Amygdala (tissue), 56 donors: Measurements from ENCODE around the gene EYA2.

ENCODE experiments used
- DNase-seq, 56 donors: peaks; one replicate each; lab custom pipeline; 2025; lab: John Stamatoyannopoulos, UW

Gene EYA2

DNA sequence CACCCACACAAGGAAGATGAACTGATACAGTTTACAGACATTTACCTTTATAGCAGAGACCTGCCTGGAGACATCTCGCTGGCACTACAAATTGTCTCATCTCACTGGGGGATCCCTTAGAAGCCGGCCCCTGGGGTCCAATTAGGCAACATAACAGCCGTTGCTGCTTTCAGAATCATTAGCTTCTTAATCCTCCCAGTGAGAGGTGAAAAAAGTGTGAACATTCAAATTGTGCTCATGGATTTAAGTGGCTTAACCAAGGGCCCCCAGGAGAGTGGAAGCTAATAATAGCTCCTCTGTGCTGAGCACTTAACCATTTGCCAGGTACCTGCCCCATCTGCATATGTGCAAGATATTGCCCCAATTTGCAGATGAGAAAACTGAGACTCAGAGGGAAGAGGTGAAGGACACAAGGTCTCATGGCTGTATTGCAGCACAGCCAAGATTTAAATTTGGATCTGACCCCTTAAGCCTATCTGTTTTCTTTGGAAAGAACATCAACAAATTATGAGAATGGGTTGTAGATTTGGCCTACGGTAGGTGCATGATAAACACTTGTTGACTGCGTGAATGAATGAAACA, 101.0 kb downstream of the EYA2 start:
- no peak for DNase-seq

DNA sequence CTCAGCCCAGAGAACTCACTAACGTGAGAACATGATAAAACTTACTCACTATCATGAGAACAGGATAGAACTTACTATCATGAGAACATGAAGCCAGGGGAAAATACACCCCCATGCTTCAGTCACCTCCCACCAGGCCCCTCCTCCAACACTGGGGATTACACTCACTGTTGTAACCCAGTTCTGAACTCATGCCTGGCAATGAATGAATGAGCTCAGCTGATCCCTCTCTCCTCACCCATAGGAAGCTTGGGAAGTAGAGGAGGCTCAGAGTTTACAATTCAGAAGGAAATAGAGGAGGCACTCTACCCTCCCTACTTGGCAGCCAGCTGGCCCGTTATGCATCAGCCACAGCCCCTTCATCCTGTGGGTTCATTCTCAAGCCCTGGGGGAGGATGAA, 102.5 kb downstream of the EYA2 start:
- no peak for DNase-seq

DNA sequence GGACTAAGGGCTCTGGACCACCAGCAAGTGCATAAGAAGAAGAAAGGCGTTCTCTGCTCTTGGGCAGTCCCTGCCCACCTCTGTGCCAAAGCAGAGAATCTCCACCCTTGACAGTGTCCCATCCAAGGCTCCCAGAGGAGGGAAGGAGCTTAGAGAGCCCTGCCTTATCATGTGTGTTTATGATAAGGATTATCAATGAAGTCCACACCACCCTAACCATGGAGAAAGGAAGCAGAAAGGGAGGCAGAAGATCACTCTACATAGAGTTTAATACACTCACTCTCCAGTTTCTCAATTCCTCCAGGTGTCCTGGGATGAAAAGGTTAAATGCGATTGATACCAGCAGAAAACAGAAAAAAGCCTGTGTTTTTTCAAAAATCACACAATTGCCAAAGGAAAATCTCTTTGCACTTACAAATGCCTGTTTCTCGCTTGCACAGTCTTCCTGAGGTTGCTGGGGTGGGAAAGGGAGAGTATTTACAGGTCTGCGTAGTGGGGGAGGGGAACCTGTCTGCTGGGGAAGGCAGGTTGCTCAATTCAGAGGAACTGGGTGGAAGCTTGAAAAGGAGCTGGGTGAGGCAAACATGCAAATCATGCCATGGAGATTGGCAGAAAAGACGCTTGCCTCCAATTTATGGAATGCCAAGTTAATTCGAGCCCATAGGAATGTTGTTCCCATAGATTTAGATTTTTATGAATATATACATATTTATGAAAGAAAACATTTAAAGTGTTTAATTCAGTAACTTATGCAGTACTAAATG, 104.0 kb downstream of the EYA2 start:
- DNase-seq: no peak

DNA sequence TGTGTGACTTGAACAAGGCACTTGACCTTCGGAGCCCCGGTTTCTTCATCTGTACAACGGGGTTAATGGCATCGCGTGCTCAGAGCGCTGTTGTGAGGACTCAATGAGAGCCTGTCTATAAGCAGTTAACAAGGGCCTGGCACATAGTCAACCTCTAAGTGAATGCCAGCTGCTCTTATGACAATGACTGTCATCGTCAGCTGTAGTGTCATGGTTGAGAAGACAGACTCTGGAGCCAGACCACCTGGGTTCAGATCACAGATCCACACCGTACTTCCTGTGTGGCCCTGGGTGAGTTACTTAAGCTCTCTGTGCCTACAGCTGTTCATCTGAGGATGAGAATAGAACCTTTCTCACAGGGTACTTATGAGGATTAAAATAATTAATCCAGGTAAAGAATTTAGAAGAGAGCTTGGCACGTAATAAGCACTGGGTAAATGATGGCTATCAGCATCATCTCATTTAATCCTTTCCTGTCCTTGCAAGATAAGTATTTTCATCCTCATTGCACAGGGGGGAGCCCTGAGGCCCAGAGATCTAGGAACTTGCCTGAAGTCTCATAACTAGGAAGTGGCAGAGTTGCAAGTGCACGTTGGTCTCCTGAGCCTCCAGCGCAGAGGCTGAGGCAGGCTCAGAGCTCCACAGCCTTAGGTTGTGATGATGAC, 105.3 kb downstream of the EYA2 start:
- DNase-seq: no peak

DNA sequence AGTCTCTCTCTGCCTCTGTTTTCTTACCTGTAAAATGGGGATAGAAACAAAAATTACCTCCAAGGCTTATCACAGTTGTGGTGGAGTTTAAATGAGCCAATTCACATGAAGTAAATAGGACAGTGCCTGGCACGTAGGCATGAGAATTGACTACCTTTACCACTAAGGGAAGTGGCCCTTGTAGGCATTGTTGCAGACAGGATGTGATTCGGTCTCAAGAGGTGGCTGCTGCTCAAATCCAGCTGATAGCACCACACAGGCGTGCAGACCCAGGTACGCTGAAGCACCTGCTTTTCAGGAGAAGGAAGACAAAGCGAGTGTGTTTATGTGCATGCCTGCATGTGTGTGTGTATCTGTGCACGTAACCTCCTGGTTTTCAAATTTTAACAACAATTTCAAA, 108.6 kb downstream of the EYA2 start:
- DNase-seq: no peak

DNA sequence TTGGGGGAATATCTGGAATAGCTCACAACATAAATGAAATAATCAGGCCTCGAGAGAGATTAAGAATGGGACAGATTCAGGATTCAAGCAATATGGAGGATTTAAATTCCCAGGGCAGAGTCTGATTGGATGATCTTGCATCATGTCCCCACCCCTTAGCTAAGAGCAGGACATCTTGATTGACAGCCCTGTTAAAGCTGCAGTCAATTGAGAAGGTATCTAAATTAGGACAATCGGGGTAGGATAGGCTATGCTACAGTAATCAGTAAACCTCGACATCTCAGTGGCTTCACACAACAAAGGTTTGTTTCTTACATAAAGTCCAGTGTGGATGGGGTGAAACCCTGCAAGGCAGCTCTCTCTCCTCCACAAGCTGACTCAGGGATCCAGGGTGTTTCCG, 109.5 kb downstream of the EYA2 start:
- no peak for DNase-seq

DNA sequence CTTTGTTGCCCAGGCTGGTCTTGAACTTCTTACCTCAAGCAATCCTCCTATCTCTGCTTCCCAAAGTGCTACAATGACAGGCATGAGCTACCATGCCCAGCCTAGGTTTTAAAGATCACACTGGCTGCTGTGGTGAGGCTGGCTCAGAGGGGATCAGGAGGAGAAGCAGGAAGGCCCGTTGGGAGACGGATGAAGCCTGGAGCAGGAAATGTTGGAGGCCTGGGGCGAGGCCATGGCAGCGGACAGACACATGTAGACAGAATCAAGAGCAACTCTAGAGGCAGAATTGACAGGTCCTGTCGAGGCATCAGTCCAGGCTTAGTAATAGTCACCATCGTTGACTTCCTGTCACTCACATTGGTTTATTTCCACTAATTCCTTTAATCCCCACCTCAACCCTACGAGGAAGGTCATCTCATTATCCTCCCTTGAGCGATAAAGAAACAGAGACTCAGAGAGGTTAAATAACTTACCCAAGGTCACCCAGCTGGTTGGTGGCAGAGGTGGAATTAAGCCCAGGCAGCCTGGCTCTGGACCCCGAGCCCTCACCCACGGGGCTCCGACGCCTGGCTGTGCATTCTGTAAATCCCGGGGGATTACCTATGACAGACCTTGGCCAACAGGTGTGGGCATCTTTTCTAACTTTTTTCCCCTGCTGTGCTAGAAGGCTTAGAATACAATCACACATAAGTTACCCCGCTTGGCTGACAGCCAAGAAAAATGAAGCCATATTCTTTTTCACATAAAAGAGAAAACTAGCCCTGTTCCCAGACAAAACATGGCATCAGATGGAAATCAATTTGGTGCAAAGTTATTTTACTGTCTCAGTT, 113.4 kb downstream of the EYA2 start:
- DNase-seq: no peak

DNA sequence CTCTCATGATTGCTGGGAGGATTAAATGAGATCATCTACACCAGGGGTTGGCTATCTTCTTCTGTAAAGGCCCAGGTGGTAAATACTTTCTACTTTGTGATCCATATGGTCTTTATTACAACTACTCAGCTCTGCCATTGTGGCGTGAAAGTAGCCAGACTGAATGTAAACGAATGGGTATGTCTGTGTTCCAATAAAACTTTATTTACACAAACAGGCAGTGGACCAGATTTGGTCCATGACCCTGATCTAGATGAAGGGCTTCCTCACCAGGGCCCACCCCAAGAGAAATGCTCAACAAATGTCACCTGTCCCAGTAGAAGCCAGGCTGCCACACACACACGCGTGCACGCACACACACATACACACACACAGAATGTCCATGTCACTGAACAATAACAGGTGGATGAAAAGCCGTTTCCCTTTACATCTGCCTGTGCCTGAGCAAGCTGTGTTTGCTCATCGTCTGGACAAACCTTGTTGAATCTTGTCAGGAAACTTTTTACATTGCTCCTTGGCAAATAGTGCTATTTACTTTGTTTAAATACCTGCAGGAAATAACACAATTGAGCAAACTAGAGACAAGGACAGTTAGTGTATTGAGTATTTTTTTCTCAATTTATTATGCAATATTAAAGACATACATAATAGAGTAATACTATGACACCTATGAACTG, 114.3 kb downstream of the EYA2 start:
- DNase-seq: no peak

DNA sequence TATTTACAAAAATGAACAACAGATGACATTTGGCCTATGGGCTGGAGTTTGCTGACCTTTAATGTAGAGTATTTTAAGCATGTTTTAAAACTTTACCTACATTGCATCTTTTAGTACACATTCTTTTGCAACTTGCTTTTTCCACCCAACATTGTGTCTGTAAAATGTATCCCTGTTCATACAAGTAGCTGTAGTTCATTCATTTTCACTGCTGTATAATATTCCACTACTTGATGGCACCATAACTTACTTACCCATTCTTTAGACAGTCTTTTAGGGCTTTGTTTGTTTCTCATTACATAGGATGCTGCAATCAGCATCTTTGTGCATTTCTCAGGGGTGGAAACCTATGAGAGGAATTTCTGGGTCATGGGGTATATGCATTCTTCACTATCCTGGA, 115.1 kb downstream of the EYA2 start:
- no peak for DNase-seq

DNA sequence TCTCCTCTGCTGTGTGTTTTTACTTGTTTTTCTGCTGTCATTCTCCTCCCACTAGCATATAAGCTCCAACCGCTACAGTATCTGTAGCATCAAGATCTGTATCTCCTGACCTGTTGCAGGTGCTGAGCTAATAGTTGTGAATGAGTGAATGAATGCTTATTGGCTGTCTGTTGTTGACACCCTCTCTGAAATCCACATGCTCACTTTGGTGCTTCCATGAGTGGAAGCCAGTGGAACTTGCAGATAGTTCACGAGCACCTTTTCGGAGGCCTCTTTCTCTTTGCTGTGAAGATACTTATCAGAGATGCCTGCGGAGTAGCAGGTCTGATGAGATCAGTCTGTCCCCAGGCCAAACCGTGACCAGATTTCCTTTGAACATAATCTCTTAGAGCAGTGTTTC, 117.3 kb downstream of the EYA2 start:
- no peak for DNase-seq

DNA sequence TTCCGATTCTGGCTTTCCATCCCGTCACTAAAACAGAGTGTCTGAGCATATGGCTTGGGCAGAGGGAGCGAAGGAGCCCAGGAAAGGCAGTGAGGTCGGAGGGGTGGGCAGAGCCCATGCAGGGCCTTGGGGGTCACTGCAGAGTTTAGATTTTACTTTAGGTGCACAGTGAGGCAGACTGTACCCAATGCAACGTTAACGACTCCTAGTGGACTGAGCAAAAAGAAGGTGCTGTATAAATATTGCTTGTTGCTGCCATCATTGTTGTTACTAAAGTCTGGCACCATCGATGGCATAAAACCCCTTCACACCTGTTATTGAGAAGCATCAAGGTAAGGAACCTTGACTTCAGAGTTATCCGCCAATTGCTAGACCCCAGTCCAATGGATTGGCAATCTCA, 119.0 kb downstream of the EYA2 start:
- DNase-seq: no peak

DNA sequence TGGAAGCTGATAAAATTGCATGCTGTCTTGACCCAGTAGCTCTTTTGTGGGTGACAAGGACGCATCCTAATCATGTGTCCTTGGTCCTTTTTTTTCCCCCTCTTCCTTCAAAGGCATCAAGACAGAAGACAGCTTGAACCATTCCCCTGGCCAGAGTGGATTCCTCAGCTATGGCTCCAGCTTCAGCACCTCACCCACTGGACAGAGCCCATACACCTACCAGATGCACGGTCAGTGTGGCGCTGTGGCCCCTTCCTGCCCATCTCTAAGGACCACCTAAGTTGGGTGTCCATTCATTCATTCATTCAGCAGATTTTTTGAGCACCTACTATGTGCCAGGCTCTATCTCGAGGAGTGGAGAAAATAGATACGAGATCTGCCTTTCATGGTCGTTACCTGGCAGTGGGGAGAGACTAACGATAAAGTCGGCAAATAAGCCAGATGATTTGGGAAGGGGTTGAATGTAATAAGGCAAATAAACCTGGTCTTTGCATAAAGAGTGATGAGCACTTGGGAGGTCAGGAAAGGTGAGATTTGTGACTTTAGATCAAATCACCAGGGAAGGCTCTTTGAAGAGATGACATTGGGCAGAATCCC, 121.5 kb downstream of the EYA2 start:
- DNase-seq: no peak

DNA sequence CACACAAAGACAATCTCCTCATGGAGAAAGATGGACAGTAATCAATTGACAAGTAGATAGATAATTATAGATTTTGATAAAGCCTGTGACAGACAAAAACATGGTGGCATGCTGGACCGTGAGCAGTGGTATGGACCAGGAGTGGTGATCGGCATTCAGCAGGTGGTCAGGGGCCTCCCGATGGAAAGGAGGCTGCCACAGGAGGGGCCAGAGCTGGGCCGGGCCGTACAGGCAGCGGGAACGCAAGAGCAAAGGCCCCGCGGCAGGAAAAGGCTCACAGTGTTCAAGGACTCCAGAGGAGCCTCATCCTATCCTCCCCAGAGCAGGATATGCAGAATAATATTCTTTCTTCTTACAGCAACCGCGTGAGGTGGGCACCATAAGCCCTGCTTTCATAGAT, 123.7 kb downstream of the EYA2 start:
- no peak for DNase-seq

DNA sequence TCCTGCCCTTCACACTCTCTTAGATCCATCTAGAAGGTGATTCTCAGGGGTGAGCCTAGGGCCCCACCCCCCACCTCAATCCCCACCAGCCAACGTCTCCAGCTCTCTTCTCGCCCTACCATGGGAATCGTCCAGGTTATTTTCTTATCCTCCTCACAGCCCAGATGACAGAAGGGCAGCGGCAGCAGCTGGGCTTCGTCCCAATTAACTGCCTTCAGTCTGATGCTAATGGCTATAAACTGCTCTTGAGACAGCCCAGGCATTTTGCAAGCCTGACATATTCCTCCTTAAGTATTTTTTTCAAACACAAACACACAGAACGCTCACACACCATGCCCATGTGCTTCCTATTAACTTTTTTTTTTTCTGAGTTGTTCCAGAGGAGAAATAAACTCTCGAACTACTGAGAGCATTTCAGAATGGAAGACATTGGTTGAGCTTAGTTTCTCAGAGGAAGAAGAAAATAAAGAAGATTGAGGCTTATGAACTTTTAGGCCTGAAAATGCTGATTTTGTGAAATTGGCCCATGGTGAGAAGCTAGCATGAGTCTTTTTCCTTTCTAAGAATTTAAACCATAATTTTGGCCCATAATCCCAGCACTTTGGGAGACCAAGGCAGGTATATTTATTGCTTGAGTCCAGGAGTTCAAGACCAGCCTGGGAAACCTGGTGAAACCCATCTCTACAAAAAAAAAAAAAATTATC, 124.6 kb downstream of the EYA2 start:
- DNase-seq: peak in 4 of 56 donors; percentile 1 to 22 (median 4)

DNA sequence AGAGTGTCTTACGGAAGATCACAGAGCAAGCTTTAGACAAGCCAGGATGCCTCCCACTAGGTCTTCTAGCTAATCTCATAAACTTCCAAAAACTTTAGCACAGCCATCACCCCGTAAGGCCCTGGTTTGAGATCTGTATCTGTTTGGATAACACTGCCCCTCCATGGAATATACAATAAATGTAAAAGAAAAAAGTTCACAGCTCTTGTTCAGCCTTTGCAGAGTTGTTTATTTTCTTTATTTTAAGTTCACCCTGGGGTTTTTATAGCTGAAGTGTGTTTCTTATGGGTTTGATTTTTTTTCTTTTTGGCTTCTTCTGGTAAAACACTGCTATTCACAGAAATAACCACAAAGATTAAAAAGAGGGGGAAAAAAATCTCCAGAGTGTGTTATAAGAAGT, 125.6 kb downstream of the EYA2 start:
- no peak for DNase-seq

DNA sequence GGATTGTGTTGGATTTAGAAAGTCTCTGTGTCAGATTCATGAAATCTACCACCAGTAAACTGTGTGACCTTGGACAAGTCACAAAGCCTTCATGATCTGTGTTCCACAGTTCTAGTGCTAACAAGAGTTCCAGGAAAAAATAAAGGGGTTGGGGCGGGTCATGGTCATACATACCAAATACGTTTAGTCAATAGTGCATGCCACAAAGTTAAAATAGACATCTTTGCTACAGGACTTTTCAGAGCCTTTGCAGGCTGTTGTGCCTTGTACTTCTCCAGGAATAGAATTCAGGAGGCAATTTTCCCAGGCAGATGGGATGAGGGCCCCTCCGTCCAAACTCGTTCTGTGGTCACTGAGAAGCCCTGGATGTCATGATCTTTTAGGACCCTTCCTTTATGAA, 127.2 kb downstream of the EYA2 start:
- DNase-seq: no peak

DNA sequence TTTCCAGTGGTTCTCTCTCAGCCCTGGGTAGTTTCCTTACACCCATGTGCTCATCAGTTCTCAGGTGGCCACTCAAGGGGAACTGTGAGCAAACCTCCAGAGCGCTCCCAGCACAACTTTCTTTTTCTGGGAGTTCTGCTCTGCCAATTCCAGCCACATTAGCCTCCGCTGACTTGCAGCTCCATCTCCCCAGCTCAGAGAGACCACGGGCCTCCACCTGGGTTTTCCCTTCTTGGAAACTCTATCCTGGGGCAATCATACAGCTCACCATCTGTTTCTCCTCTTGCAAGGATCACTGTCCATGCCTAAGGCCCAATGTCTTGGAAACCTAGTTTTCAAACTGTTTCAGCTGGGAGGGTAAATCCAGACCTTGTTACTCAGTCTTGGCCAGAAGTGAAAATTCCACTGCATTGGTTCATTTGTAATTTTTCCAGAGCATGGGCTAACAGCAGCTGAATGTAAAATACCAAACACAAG, 129.9 kb downstream of the EYA2 start:
- peak in 2 of 56 donors; percentile 1 to 8 for DNase-seq

DNA sequence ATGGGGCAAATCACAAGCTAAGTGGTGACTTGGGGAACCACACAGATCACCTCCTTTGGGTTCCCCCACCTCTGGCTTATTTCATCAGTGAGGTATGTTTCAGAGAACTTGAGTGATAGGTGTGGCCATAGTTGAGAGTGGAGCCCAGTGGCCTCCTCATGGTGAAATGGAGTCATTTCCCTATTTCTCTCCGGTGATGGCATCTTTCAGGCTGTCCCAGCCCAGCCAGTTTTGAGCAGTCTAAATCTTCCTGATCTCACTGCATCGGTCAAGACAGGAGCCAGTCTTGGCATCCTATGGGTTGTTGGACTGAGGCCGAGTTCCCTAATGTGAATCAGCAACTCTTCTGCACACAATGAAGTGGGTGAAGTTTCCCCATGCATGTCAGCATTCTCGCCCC, 132.4 kb downstream of the EYA2 start:
- no peak for DNase-seq

DNA sequence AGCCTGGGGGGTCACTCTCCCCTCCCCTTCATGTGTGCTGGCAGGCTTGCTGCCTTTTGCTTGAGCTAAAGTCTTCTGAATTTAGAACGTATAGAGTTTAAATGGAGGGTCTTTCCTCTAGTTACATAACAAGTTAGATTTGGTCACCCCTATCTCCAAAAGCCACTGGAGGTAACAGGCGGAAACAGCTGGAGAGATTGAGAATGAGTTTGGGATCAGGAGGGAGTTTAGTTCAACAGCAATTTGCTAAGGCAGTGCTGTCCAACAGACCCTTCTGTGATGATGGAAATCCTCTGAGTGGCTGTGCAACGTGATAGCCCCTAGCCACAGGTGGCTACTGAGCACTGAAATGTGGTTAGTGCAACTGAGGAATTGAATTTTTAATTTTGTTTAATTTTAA, 132.8 kb downstream of the EYA2 start:
- DNase-seq: no peak
